Ovary (tissue), 3 donors: ENCODE data around the gene ULBP1.

Experiments
- CTCF ChIP-seq, 3 donors: fragments of 450-650 bp in 2 of 3; fragments of 200-600 bp in 1 of 3; IDR thresholded peaks; one replicate each; pipeline versions ENCODE4 v1.5.1 to v1.8.0; 2016 to 2022; ENCODE audit warnings: antibody characterized with exemption in 3 of 3, mild to moderate bottlenecking in 1 of 3
- EP300 ChIP-seq: sonication (generic); formaldehyde crosslinking; IDR thresholded peaks from one replicate; pipeline ENCODE4 v1.6.1; 2017; ENCODE audit warnings: antibody characterized with exemption
- POLR2A ChIP-seq: fragments of 450-650 bp; IDR thresholded peaks from one replicate; pipeline ENCODE4 v1.6.1; 2017; ENCODE audit warnings: antibody characterized with exemption, mild to moderate bottlenecking, moderate library complexity
- donor health status: DM: no; HTN: no; CAD: no.

GRCh38 chr6:149933036-149933435 lies 30.7 kb upstream of the ULBP1 start:
- no peak for TF ChIP-seq CTCF (IDR thresholded peaks at IDR 0.05)
- TF ChIP-seq POLR2A, result no peak
- TF ChIP-seq EP300, result no peak
